GM12865 (cell line): Measurements from ENCODE around the gene SLC6A6.

Source experiments
- DNase-seq: peaks from one replicate; pipeline ENCODE4 v3.0.0; 2010; ENCODE audit warnings: low read depth
- H3K4me3 ChIP-seq: 2 replicates; pipeline ENCODE4 v1.5.1; 2011; ENCODE audit warnings: mild to moderate bottlenecking, low read depth, low read length, control low read depth
- TF ChIP-seq, protein P1 (sequence below): IDR thresholded peaks from 2 replicates; pipeline ENCODE4 v1.5.1; 2011; ENCODE audit warnings: low read length, control low read depth, low read depth, inconsistent platforms; ENCODE audit not compliant: insufficient read depth; ENCODE audit errors: missing control alignments

Gene SLC6A6

GRCh38 chr3:14402304-14402811, at the start of gene SLC6A6:
TSS of gene SLC6A6 (plus strand) at chr3:14402606. CDS start at chr3:14443635, 41,029 bp downstream.
- peak within 1 kb of the TSS; percentile 96 for H3K4me3 ChIP-seq
- TF ChIP-seq, protein P1, sequence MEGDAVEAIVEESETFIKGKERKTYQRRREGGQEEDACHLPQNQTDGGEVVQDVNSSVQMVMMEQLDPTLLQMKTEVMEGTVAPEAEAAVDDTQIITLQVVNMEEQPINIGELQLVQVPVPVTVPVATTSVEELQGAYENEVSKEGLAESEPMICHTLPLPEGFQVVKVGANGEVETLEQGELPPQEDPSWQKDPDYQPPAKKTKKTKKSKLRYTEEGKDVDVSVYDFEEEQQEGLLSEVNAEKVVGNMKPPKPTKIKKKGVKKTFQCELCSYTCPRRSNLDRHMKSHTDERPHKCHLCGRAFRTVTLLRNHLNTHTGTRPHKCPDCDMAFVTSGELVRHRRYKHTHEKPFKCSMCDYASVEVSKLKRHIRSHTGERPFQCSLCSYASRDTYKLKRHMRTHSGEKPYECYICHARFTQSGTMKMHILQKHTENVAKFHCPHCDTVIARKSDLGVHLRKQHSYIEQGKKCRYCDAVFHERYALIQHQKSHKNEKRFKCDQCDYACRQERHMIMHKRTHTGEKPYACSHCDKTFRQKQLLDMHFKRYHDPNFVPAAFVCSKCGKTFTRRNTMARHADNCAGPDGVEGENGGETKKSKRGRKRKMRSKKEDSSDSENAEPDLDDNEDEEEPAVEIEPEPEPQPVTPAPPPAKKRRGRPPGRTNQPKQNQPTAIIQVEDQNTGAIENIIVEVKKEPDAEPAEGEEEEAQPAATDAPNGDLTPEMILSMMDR, result peak; percentile 42
- DNase-seq, result peak; percentile 98

- DNase-seq, result no peak
- H3K4me3 ChIP-seq, result no peak overlapping the region
- TF ChIP-seq, protein P1, result no peak
Measured at GRCh38 chr3:14353502-14353901, 48.9 kb upstream of the SLC6A6 start.

DNA sequence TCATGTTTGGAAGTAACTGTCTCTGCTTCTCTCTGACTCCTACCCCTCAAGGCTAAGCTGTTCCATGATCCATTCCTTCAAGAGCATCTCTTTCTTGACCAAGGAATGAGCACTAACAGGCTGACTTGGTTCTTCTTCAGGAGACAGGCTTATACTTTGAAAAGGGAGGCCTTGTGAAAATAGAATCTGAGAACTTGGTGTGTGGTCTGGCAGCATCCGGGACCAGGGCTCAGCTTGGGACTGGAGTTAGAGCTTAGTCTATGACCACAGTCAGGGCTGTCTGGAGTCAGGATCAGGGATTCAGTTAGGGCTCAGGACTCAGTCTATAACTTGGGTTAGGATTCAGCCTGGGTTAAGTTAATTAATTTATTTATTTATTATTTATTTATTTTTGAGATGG, 44.9 kb upstream of the SLC6A6 start:
- no peak for DNase-seq
- TF ChIP-seq, protein P1, result no peak
- no peak overlapping the region for H3K4me3 ChIP-seq

GRCh38 chr3:14358426-14359211, 43.8 kb upstream of the SLC6A6 start:
- TF ChIP-seq, protein P1, result no peak
- no peak overlapping the region for H3K4me3 ChIP-seq
- DNase-seq, result no peak

GRCh38 chr3:14359348-14359747, 43.1 kb upstream of the SLC6A6 start:
- no peak overlapping the region for H3K4me3 ChIP-seq
- DNase-seq, result no peak
- TF ChIP-seq, protein P1, result no peak

- TF ChIP-seq, protein P1, result no peak
- DNase-seq, result no peak
- no peak overlapping the region for H3K4me3 ChIP-seq
Measured at GRCh38 chr3:14360123-14360881, 42.1 kb upstream of the SLC6A6 start.
